Adipose tissue (tissue), 3 donors: ENCODE results near the gene FRMD6. TPM values are rescaled to one million over a fixed set of nuclear protein-coding genes. Genes with fewer than 3 reads are reported as not detected.

Experiments used
- H3K27ac ChIP-seq: one replicate; pipeline ENCODE4 v1.5.1; 2013; ENCODE audit warnings: low read depth, low read length
- WGBS, 3 donors: extraction: QIAGEN DNeasy Blood & Tissue Kit; methylation state at CpG; one replicate each; pipeline ENCODE4 v1.1.7; 2013; 5-methylcytosine and 5-hydroxymethylcytosine counted together
- polyA plus RNA-seq, 3 donors: library from polyadenylated mRNA; stranded (reverse); fragments of 200-250 nt; gene quantifications; one replicate each; pipeline ENCODE4 v1.2.3, GENCODE V29; 2013
- donor health status: healthy with polysubstance abuse.
- donor health status: Bipolar disorder and iron deficiency.
- donor health status: healthy.

FRMD6 gene
- polyA plus RNA-seq, 3 donors: 2.3 to 16.3 (median 5.2) TPM

DNA sequence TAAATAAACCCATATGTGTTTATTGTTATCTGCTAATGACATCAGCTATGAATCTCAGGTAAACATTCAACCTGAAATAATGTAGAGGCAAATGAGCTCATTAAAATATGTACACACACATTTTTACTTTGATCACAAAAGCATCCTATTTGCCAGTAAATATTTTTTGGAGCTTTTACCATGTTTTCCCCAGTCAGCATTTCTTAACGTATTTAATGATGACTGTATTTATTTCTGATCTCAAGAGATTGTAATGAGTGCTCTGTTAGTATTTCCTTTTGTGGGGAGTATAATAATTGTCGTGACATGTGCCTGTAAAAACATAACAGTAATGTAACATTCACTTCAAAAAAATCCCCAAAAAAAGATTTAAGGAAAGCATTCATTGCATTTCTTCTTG is 52.1 kb downstream of the FRMD6 start:
- 76 to 80% (median 80%) methylated on average over 2 of the region's 2 CpGs for WGBS, 3 donors
- no peak overlapping the region for H3K27ac ChIP-seq

DNA sequence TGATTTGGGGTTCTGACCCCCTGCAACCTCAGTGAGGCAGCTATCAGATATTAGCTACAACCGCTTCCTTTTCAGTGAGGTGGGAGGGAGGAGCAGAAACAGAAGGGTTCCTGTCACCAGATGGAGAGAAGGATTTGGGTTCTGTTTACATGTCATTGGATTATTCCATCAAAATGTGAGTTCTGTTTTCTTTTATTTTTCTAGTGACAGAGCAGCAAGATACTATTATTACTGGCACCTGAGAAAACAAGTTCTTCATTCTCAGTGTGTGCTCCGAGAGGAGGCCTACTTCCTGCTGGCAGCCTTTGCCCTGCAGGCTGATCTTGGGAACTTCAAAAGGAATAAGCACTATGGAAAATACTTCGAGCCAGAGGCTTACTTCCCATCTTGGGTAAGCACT is 52.8 kb downstream of the FRMD6 start:
- WGBS, 3 donors: 84 to 88% (median 87%) methylated on average over 3 of the region's 3 CpGs
- H3K27ac ChIP-seq: no peak overlapping the region

DNA sequence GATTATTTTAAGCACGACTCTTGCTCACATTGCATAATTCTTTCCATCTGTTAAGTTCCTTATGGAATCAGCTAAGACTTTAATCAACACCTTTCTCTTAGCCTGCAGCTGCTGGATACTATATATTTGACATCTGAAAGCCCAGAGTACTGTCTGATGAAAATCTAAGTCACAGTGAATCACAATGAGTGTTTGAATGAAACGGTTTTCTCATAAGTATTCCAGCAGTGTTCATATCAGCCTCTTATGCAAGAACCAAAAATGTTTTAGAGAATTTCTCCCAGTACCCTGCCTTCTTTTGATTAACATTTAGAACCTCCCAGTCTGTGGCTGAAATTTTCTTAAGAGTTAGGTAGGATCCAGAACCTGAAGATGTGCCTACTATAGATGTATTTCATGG is 55.6 kb downstream of the FRMD6 start:
- 71 to 78% (median 77%) methylated on average over 2 of the region's 2 CpGs for WGBS, 3 donors
- no peak overlapping the region for H3K27ac ChIP-seq

DNA sequence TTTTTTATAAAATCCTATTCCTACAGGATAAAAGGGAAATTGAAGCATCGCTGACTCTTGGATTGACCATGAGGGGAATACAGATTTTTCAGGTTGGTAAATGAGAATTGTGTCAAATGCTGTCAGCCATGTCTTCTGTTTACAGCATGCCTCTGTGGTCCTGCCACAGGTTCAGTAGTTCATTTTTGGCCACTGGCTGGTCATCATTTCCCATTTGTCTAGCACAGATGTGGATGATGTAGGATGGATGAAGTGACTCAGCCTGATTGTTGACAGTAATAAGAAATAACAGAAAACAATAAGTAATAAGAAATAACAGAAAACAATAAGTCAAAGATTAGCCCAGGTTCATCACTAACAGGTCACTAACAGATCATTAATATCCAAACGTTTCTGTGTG is 59.8 kb downstream of the FRMD6 start:
- WGBS, 3 donors: 69 to 93% (median 81%) methylated on average over 2 of the region's 2 CpGs
- H3K27ac ChIP-seq: no peak overlapping the region

DNA sequence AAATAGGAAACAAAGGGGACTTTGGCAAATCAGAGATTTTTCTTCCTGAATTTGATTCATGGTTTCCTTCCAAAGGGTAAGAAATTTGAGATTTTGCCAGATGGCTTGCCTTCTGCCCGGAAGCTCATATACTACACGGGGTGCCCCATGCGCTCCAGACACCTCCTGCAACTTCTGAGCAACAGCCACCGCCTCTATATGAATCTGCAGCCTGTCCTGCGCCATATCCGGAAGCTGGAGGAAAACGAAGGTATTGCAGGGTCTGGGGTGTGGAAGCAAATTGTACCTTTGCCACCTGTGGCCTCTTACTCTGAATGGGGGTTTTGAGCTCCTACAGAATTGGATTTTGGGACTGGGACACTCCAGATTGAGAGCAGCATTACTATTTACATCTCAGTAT is 63.5 kb downstream of the FRMD6 start:
- 73 to 84% (median 80%) methylated on average over 7 of the region's 7 CpGs for WGBS, 3 donors
- no peak overlapping the region for H3K27ac ChIP-seq

DNA sequence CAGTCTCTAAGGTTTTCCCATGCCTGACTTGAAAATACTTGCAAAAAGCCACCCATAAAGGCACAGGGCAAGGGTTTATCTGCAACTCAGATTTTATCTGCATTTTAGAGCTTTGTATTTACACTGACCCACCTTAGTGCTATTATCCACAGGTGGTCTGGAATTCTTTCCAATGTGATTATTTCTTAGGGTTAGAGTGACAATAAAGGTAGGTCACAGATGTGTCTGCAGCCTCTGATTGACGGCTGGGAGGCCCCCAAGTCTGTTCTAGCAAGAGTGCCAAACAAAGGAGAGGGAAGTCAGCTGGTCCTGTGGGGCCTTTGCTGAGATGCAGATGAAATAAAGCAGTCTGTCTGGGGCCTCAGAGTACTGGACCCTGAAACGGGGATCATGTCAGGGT is 64.0 kb downstream of the FRMD6 start:
- 74 to 83% (median 76%) methylated on average over 2 of the region's 2 CpGs for WGBS, 3 donors
- H3K27ac ChIP-seq: no peak overlapping the region

DNA sequence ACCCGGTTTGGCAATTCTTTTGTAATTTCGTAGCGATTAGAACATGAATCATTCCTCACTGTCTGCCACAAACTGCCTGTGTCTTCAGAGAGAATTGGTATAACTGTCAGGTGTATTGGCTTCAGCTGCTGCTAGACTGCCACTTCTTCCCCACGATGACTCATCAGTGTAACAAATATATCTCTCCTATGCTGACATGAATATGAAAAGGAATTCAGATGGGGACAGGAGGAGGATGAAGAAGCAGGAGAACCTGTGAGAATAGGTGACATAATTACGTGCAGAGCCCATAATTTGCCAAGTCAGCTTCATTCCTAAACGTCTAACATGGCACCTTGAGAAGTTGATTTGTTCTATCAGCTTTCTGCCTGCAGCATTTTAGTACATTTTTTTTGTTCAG is 64.9 kb downstream of the FRMD6 start:
- no peak overlapping the region for H3K27ac ChIP-seq
- 58 to 73% (median 59%) methylated on average over 6 of the region's 6 CpGs for WGBS, 3 donors

DNA sequence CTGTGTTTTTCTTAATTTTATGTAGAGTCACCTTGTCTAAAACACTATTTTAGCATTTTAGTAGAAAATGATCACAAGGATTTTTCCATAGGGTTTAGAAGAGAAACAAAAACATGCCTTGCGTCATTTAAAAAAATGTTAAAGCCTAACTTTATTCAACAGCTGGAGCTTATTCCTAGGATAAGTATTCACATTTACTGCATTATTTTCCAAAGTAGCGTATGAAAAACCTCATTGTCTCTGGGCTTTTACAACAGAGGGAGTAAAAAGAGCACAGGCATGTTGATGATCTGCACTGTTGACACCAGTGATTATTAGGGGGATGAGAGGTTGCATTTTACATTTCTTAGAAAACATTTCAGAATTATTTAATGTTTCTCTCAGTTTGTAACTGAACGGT is 66.1 kb downstream of the FRMD6 start:
- no peak overlapping the region for H3K27ac ChIP-seq
- WGBS, 3 donors: 91 to 93% (median 93%) methylated on average over 3 of the region's 3 CpGs

DNA sequence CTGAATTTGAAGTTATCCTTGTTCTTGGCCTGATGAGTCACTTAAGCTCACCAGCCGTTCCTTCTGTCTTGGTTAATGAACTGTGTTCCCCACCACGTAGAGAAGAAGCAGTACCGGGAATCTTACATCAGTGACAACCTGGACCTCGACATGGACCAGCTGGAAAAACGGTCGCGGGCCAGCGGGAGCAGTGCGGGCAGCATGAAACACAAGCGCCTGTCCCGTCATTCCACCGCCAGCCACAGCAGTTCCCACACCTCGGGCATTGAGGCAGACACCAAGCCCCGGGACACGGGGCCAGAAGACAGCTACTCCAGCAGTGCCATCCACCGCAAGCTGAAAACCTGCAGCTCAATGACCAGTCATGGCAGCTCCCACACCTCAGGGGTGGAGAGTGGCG is 68.2 kb downstream of the FRMD6 start:
- WGBS, 3 donors: 92 to 97% (median 93%) methylated on average over 17 of the region's 17 CpGs
- H3K27ac ChIP-seq: no peak overlapping the region

DNA sequence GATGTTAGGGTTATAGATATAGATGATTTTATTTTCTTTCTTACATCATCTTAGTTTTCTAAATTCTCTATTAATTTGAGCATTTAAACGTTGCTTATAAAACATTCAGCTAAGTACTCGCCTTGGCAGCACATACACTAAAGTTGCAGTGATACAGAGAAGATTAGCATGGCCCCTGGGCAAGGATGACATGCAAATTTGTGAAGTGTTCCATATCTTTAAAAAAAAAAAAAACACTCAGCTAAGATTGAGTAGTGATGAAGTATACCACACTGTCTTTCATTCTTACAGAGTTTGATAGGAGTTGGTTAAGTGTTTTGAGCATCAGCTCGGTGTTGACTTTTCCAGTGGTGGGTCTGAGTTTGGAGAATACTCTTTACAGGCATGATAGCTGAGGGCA is 72.3 kb downstream of the FRMD6 start:
- H3K27ac ChIP-seq: no peak overlapping the region
- WGBS, 3 donors: 91 to 97% (median 92%) methylated on average over 3 of the region's 3 CpGs

DNA sequence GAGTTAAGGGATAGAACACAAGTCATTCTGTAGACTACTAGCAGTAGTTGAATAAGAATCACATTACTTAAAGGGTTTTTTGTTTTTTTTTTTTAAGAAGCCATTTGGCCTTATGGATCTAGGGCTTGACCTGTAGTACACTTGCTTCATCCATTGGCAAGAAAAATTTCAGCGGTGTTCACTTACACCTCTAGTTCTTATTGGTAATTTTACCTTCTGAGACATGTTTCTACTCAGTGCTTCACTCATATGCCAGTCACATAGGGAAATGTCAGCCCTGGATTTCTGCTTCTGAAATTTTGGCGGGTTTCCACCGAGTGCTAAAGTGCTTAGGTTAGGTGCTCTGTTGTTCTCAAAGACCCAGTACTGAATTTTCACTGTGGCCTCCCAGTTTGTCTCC is 72.9 kb downstream of the FRMD6 start:
- H3K27ac ChIP-seq: no peak overlapping the region
- WGBS, 3 donors: 93 to 97% (median 94%) methylated on average over 3 of the region's 3 CpGs

DNA sequence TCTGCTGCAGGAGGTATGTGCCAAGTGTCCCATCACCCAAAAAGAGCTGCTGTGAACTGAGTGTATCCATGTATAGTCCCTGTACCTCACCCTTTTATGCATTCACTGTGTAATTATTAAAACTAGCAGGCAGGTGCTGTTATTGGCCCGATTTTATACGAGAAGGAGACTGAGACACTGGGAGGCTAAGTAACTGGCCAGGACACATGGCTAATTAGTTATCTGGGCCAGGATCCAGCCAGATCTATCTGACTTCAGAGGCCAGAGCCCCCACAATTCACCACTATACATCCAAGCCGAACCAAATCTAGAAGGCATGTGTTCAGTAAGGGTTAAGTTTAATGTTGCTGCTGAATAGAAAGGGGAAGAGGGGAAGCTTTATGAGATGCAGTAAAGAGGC is 73.4 kb downstream of the FRMD6 start:
- 80 to 90% (median 82%) methylated on average over 3 of the region's 3 CpGs for WGBS, 3 donors
- no peak overlapping the region for H3K27ac ChIP-seq

DNA sequence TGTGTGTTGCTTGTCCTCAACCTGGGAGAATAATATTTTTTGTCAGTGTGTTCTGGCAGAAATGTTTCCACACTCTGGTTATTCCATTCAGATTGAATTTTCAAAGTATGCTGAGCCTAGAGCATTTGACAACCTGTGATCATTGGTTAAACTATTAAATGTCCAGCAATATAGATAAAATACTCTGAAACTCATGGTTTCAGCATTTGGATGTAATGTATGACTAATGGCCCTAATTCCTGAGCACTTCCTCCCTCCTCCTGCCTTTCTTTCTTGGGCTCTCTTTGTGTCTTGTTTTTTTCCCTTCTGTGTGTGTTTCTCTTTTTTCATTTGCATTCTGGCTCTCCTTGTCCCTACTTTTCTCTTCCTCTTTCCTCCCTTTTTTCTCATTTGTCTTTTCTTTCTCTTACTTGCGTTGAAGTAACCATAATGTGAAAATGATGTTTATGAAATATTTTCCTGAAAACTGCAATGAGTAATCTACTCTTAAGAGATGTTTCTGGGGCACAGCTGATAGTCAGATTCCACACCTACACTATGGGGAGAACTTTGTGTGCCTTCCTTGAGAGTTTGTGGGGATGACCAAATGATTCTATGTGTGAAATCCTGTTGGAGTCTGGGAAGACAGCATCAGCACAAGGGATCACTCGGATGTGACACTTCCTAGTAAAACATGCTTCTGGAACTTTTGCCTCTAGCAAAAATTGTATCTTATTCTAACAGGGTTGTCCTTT is 74.6 kb downstream of the FRMD6 start:
- WGBS, 3 donors: 89 to 99% (median 90%) methylated on average over 2 of the region's 2 CpGs
- no peak overlapping the region for H3K27ac ChIP-seq

DNA sequence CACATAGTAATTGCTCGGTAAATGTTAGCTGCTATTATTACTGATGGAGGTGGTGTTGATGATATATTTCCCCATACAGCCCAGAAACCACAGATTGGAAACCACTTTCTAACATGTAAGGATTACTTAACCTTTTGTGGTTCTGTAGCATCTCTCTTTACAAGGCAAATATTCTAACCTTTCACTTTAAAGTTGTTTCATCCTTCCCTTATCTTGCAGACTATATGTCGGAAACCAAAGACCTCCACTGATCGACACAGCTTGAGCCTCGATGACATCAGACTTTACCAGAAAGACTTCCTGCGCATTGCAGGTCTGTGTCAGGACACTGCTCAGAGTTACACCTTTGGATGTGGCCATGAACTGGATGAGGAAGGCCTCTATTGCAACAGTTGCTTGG is 75.8 kb downstream of the FRMD6 start:
- 65 to 91% (median 73%) methylated on average over 5 of the region's 5 CpGs for WGBS, 3 donors

DNA sequence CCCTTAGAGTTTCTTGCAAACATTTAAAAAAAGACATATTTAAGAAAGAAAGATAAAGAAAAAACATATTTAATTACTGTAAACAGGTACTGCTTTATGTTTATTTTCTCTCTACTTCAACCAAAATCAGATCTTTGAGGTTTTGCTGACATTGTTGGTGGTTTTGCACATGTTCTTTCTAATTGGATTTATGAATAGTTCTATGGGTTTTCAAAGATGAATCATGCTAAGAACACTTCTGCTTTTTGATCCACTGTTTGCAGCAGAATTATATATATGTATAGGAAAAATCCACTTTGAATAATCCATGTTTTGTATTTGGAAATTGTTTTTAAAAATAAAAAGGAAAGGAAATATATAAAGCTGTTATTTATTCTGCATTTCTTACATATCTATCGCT is 78.4 kb downstream of the FRMD6 start:
- H3K27ac ChIP-seq: no peak overlapping the region
- 97 to 100% (median 98%) methylated on average over 1 of the region's 1 CpG for WGBS, 3 donors

More for the DNA sequence above, 75.8 kb downstream of the FRMD6 start:
- no peak overlapping the region for H3K27ac ChIP-seq

DNA sequence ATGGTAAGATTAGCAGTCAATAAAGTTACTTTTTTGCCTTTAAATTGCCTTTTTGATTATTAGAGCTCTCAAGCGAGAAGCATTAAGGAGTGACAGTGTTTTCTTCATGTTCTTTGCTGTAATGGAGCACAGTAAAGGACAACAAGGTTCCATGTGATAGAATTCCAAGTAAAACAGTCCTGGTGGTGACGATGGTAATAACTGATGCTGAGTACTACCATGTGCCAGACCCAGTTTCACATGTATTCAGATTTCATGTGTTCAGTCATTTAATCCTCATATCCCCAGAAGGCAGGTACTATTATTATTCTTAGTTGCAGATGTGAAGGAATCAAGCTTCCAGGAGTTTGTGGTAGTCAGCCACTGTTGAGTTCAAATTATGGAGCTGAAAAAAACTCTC is 79.0 kb downstream of the FRMD6 start:
- no peak overlapping the region for H3K27ac ChIP-seq
- 91 to 97% (median 93%) methylated on average over 2 of the region's 2 CpGs for WGBS, 3 donors

DNA sequence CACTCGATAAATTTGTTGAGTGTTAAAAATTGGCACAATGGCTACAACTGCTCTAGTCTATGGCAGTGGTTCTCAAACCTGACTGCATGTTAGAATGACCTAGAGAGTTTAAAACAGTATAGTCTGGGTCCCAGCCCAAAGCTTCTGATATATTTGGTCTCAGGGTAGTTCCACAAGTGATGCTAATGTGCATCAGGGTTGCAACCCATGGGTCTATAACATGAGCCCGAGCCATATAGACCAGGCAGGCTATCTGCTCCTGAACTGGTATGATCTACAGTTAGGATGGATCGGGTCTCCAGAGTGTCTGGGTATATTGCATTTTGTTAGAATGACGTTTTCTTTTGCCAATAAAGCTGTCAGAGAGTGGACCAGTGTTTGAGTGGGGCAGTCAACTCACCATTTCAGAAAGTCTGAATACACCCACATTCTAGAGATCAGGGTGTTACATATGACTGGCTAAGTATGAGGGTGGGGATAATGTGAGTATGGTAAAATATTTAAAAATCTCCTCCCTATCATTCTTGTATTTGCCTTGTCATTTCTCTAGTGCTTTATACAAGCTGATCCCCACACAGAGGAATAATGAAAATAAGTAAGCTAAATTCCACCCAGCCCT is 80.9 kb downstream of the FRMD6 start:
- no peak overlapping the region for H3K27ac ChIP-seq
- WGBS, 3 donors: 78 to 88% (median 79%) methylated on average over 4 of the region's 4 CpGs

DNA sequence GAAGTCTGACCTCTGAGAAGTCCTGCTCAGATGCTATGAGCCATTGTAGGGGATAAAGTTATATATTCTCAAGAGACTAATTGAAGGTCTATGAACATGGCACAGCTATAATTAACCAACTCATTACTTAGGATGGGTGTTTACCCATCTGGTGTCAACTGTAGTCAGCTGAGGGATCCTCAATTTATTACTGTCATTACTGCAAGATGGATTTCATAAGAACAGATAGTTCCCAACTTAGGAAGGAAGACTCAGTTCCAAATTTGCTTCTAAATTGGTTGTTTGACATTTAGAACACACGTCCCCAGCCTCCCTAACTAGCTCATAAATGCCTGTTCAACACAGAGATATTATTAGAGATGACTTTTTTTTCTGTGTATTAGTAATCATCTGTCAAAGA is 81.4 kb downstream of the FRMD6 start:
- WGBS, 3 donors: 68 to 76% (median 70%) methylated on average over 1 of the region's 1 CpG
- no peak overlapping the region for H3K27ac ChIP-seq

DNA sequence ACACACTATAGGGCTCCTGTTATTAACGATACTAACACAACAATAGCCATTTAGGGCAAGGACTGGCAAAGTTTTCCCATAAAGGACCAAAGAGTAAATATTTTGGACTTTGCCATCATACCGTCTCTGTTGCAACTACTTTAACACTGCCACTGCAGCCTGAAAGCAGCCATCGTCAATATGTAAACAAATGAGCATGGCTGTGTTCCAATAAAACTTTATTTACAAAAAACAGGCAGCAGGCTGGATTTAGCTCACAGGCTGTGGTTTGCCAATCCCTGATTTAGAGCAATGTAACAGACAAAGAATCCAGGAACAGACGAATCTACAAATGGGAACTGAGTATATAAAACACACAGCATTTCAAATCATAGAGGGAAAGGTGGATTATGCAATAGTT is 84.1 kb downstream of the FRMD6 start:
- WGBS, 3 donors: 72 to 91% (median 82%) methylated on average over 4 of the region's 4 CpGs
- no peak overlapping the region for H3K27ac ChIP-seq

DNA sequence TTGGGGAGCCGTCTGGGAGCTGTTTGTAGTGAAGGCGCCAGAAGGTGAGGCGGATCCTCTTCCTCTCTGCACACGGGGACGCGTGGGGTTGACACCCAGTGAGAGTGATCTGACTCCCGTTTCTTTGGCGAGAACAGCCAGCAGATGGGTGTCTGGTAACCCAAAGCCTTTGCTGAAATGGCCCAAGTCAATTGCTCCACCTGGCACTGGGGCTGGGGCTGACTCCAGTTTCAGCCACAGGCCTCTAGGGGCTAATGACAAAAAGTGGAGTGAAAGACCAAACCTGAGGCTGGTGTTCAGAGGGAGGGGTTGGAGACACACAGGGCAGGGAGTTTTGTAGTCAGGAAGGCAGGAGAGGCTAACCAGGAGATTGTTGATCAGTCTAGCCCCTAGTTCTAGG is 87.0 kb downstream of the FRMD6 start:
- 66 to 74% (median 68%) methylated on average over 8 of the region's 8 CpGs for WGBS, 3 donors

More for the DNA sequence above, 87.0 kb downstream of the FRMD6 start:
- no peak overlapping the region for H3K27ac ChIP-seq
